DOHH2 (cell line): ENCODE data around the gene HLA-DPA1.
A peak's percentile ranks its signal among the peaks of the same experiment; 100 is the strongest.

Source experiments
- H3F3A ChIP-seq: fragments of 200-600 bp; sonication (generic), shearing (Covaris generic); 2 replicates; pipeline ENCODE4 v1.6.0; 2016; ENCODE audit warnings: antibody characterized with exemption, mild to moderate bottlenecking; ENCODE audit not compliant: control insufficient read depth, insufficient read depth
- H3K27ac ChIP-seq: fragments of 200-600 bp; sonication (generic); 2 replicates; pipeline ENCODE4 v1.5.1; 2014; ENCODE audit warnings: low read depth, mild to moderate bottlenecking, low read length, moderate library complexity
- H3K27me3 ChIP-seq: fragments of 200-600 bp; sonication (generic); 2 replicates; pipeline ENCODE4 v1.6.1; 2014; ENCODE audit warnings: mild to moderate bottlenecking, low read length, mixed read lengths; ENCODE audit not compliant: control insufficient read depth
- H3K36me3 ChIP-seq: fragments of 200-600 bp; sonication (generic); 2 replicates; pipeline ENCODE4 v1.6.1; 2014; ENCODE audit warnings: mild to moderate bottlenecking, low read length, moderate library complexity, mixed read lengths; ENCODE audit not compliant: control insufficient read depth
- H3K4me1 ChIP-seq: fragments of 200-600 bp; sonication (generic); 2 replicates; pipeline ENCODE4 v1.6.1; 2014; ENCODE audit warnings: mild to moderate bottlenecking, low read length, mixed read lengths; ENCODE audit not compliant: control insufficient read depth
- H3K4me2 ChIP-seq: fragments of 200-600 bp; sonication (generic); 2 replicates; pipeline ENCODE4 v1.6.0; 2014; ENCODE audit warnings: mild to moderate bottlenecking, low read length, moderate library complexity
- H3K4me3 ChIP-seq: fragments of 200-600 bp; sonication (generic); 2 replicates; pipeline ENCODE4 v1.5.1; 2014; ENCODE audit warnings: mild to moderate bottlenecking, low read length, mixed read lengths
- H3K79me2 ChIP-seq: fragments of 200-600 bp; sonication (generic); 2 replicates; pipeline ENCODE4 v1.6.1; 2014; ENCODE audit warnings: mild to moderate bottlenecking, low read length, mixed read lengths; ENCODE audit not compliant: control insufficient read depth
- H3K9me2 ChIP-seq: fragments of 200-600 bp; sonication (generic); replicated peaks from 2 replicates; pipeline ENCODE4 v1.6.1; 2014; ENCODE audit warnings: mild to moderate bottlenecking, low read length, mixed read lengths; ENCODE audit not compliant: control insufficient read depth
- H3K9me3 ChIP-seq: fragments of 200-600 bp; sonication (generic); 2 replicates; pipeline ENCODE4 v1.6.1; 2014; ENCODE audit warnings: antibody characterized with exemption, low read length, mixed read lengths; ENCODE audit not compliant: control insufficient read depth, insufficient read depth
- H4K20me1 ChIP-seq: fragments of 200-600 bp; sonication (generic); 2 replicates; pipeline ENCODE4 v1.6.0; 2014; ENCODE audit warnings: low read depth, mild to moderate bottlenecking, antibody characterized with exemption, low read length, moderate library complexity; ENCODE audit not compliant: control insufficient read depth, insufficient read depth
- EZH2phosphoT487 ChIP-seq: fragments of 200-600 bp; sonication (generic); IDR thresholded peaks from 2 replicates; pipeline ENCODE4 v1.6.1; 2017; ENCODE audit warnings: borderline replicate concordance, mild to moderate bottlenecking, antibody characterized with exemption, low read length, moderate library complexity, mixed read lengths
- TF ChIP-seq, protein P1 (sequence below): fragments of 200-600 bp; sonication (generic); IDR thresholded peaks from one replicate; pipeline ENCODE4 v1.5.1; 2014; ENCODE audit warnings: antibody characterized with exemption, mild to moderate bottlenecking, low read depth, low read length; ENCODE audit not compliant: poor library complexity, severe bottlenecking

Gene HLA-DPA1

DNA sequence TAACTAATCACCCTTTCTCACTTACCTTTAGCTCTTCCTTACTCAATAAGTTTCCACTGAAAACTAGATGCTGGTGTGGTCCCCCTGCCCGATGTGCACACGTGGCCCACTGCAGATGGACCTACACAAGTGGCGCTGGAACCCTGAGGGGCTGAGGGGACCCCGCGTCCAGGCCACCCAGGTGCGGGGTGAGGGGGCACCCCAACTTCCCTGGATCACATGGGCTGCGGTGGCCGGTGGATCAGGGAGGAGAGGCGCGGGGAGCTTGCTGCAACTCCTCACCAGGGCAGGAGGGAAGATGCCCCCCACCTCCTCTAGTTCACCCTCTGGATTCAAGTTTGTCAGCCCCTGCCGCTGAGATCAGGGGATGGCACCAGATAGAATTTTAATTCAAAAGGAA, 51.5 kb downstream of the HLA-DPA1 start:
- Histone ChIP-seq H3K4me1 (peaks cover 32% of the 10 kb centered on the region), H3K79me2 (no peaks in the 10 kb centered on the region), H3K27me3 (no peaks in the 10 kb centered on the region), H4K20me1 (no peaks in the 10 kb centered on the region), H3K9me3 (0 out of 2 replicates have a peak, but pooled peaks cover under 1% of the 10 kb centered on the region), H3K36me3 (no peaks in the 10 kb centered on the region), H3K4me3 (no peak overlapping the region), H3K9me2 (no peaks in the 10 kb centered on the region), H3F3A (peaks cover 8% of the 10 kb centered on the region), H3K4me2 (no peak overlapping the region), H3K27ac (no peak overlapping the region)
- no peak for TF ChIP-seq EZH2phosphoT487
- TF ChIP-seq, protein P1, sequence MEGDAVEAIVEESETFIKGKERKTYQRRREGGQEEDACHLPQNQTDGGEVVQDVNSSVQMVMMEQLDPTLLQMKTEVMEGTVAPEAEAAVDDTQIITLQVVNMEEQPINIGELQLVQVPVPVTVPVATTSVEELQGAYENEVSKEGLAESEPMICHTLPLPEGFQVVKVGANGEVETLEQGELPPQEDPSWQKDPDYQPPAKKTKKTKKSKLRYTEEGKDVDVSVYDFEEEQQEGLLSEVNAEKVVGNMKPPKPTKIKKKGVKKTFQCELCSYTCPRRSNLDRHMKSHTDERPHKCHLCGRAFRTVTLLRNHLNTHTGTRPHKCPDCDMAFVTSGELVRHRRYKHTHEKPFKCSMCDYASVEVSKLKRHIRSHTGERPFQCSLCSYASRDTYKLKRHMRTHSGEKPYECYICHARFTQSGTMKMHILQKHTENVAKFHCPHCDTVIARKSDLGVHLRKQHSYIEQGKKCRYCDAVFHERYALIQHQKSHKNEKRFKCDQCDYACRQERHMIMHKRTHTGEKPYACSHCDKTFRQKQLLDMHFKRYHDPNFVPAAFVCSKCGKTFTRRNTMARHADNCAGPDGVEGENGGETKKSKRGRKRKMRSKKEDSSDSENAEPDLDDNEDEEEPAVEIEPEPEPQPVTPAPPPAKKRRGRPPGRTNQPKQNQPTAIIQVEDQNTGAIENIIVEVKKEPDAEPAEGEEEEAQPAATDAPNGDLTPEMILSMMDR, result no peak

DNA sequence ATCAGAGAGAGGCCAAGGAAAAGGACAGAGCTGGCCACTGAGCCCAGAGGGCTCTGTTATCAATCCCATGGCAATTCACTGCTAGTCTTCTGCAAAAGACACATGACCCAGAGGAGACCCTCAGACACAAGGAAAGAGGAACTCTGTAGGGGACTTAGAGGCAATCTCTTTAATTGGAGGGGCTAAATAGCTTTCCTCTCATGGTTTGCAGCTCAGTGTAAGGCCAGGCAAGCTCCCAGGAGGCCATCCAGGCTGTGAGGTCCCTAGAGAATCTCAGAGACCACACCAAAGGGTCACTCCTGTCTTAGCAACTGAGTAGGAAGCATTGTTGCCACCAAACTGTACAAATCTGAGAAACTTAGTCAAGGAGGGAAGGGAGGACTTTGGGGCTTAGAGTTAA, 54.1 kb downstream of the HLA-DPA1 start:
- Histone ChIP-seq H3K4me2 (peak overlapping the region; percentile 54), H4K20me1 (no peaks in the 10 kb centered on the region), H3K27me3 (no peaks in the 10 kb centered on the region), H3K36me3 (no peaks in the 10 kb centered on the region), H3K4me1 (peaks cover 26% of the 10 kb centered on the region), H3K4me3 (peak overlapping the region; percentile 39), H3F3A (no peaks in the 10 kb centered on the region), H3K9me3 (no peaks in the 10 kb centered on the region), H3K9me2 (no peaks in the 10 kb centered on the region), H3K27ac (no peak overlapping the region), H3K79me2 (no peaks in the 10 kb centered on the region)
- TF ChIP-seq, protein P1, result no peak
- no peak for TF ChIP-seq EZH2phosphoT487

DNA sequence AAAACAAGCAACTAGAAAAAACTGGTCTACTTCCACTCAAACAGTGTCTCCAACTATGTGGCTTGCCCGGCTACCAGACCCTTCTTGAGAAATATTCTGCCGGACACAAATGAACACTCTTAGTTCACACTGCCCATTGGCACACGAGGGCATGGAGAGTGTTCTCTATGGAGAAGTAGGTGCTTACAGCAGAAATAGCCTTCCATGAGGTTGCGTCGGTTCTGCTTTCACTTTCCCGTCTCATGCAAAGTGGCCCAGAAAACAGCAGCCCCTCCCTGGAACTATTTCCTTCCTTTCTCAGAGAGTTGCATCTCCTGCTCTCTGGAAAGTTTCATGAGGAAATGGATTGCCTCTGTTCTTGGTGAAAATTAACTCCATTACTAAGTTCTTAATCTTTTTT, 54.5 kb downstream of the HLA-DPA1 start:
- H3K9me2 ChIP-seq, result no peaks in the 10 kb centered on the region
- peak overlapping the region; percentile 54 for H3K4me2 ChIP-seq
- no peaks in the 10 kb centered on the region for H3K36me3 ChIP-seq
- no peaks in the 10 kb centered on the region for H3K79me2 ChIP-seq
- H3F3A ChIP-seq, result no peaks in the 10 kb centered on the region
- peak overlapping the region; percentile 39 for H3K4me3 ChIP-seq
- TF ChIP-seq, protein P1, result no peak
- TF ChIP-seq EZH2phosphoT487, result no peak
- H4K20me1 ChIP-seq, result no peaks in the 10 kb centered on the region
- H3K27ac ChIP-seq, result no peak overlapping the region
- no peaks in the 10 kb centered on the region for H3K27me3 ChIP-seq
- peaks cover 26% of the 10 kb centered on the region for H3K4me1 ChIP-seq
- no peaks in the 10 kb centered on the region for H3K9me3 ChIP-seq
